H9 (cell line): ENCODE measurements around the gene EPHA1. TPM values are rescaled to one million over a fixed set of nuclear protein-coding genes. Genes with fewer than 3 reads are reported as not detected.

Source experiments
- DNase-seq: peaks from one replicate; pipeline ENCODE4 v3.0.0-alpha.2; 2017
- H2AFZ ChIP-seq: one replicate; pipeline ENCODE4 v1.6.1; 2013; ENCODE audit warnings: mild to moderate bottlenecking, low read length, control low read depth, moderate library complexity
- H2AK5ac ChIP-seq: 2 replicates; pipeline ENCODE4 v1.6.1; 2013; ENCODE audit warnings: low read length, control low read depth, mixed read lengths; ENCODE audit not compliant: insufficient read length
- H2BK120ac ChIP-seq: one replicate; pipeline ENCODE4 v1.6.1; 2013; ENCODE audit warnings: low read depth, mild to moderate bottlenecking, low read length, control low read depth, inconsistent platforms; ENCODE audit not compliant: poor library complexity, severe bottlenecking
- H2BK12ac ChIP-seq: 2 replicates; pipeline ENCODE4 v1.6.1; 2013; ENCODE audit warnings: low read length, control low read depth, mixed read lengths, low read depth; ENCODE audit not compliant: insufficient read length
- H2BK15ac ChIP-seq: 2 replicates; pipeline ENCODE4 v1.6.1; 2013; ENCODE audit warnings: low read depth, low read length, control low read depth
- H2BK20ac ChIP-seq: one replicate; pipeline ENCODE4 v1.6.1; 2013; ENCODE audit warnings: low read depth, mild to moderate bottlenecking, low read length, control low read depth, inconsistent platforms; ENCODE audit not compliant: poor library complexity, severe bottlenecking
- H2BK5ac ChIP-seq: 2 replicates; pipeline ENCODE4 v1.6.1; 2013; ENCODE audit warnings: low read length, control low read depth, mixed read lengths; ENCODE audit not compliant: insufficient read length
- H3K14ac ChIP-seq: 2 replicates; pipeline ENCODE4 v1.6.1; 2013; ENCODE audit warnings: low read length, control low read depth; ENCODE audit not compliant: insufficient read depth
- H3K18ac ChIP-seq: 2 replicates; pipeline ENCODE4 v1.6.1; 2013; ENCODE audit warnings: low read depth, mild to moderate bottlenecking, mixed read lengths, low read length, control low read depth; ENCODE audit not compliant: insufficient read length
- H3K23ac ChIP-seq: 2 replicates; pipeline ENCODE4 v1.6.1; 2013; ENCODE audit warnings: low read length, control low read depth, mixed read lengths, low read depth; ENCODE audit not compliant: insufficient read length
- H3K23me2 ChIP-seq: 2 replicates; pipeline ENCODE4 v1.6.1; 2013; ENCODE audit warnings: low read depth, mild to moderate bottlenecking, mixed read lengths, low read length, control low read depth; ENCODE audit not compliant: insufficient read length, poor library complexity, severe bottlenecking
- H3K27ac ChIP-seq: 2 replicates; pipeline ENCODE4 v1.5.1; 2013; ENCODE audit warnings: low read length, control low read depth, mixed read lengths, low read depth; ENCODE audit not compliant: insufficient read length
- H3K27me3 ChIP-seq: 2 replicates; pipeline ENCODE4 v1.6.1; 2013; ENCODE audit warnings: low read length, control low read depth, inconsistent platforms; ENCODE audit not compliant: insufficient read depth
- H3K4ac ChIP-seq: 2 replicates; pipeline ENCODE4 v1.6.1; 2013; ENCODE audit warnings: low read depth, mild to moderate bottlenecking, control low read depth, inconsistent platforms, low read length, moderate library complexity
- H3K4me1 ChIP-seq: 2 replicates; pipeline ENCODE4 v1.6.1; 2013; ENCODE audit warnings: low read length, control low read depth, inconsistent platforms; ENCODE audit not compliant: insufficient read depth
- H3K4me2 ChIP-seq: 2 replicates; pipeline ENCODE4 v1.6.1; 2013; ENCODE audit warnings: low read length, control low read depth, mixed read lengths; ENCODE audit not compliant: insufficient read length, insufficient read depth
- H3K56ac ChIP-seq: 2 replicates; pipeline ENCODE4 v1.6.1; 2013; ENCODE audit warnings: low read depth, mild to moderate bottlenecking, mixed read lengths, low read length, control low read depth; ENCODE audit not compliant: insufficient read length
- H3K79me1 ChIP-seq: 2 replicates; pipeline ENCODE4 v1.6.1; 2013; ENCODE audit warnings: low read depth, mild to moderate bottlenecking, moderate library complexity, low read length, control low read depth, inconsistent platforms; ENCODE audit not compliant: insufficient read depth, poor library complexity, severe bottlenecking
- H3K79me2 ChIP-seq: 2 replicates; pipeline ENCODE4 v1.6.1; 2013; ENCODE audit warnings: low read length, control low read depth, inconsistent platforms; ENCODE audit not compliant: insufficient read depth
- H3K9ac ChIP-seq: 2 replicates; pipeline ENCODE4 v1.6.1; 2013; ENCODE audit warnings: low read length, control low read depth, mixed read lengths; ENCODE audit not compliant: insufficient read length; ENCODE audit errors: extremely low read depth
- H3K9me3 ChIP-seq: one replicate; pipeline ENCODE4 v1.6.1; 2013; ENCODE audit warnings: low read depth, low read length, inconsistent platforms; ENCODE audit not compliant: control insufficient read depth
- H3T11ph ChIP-seq: one replicate; pipeline ENCODE4 v1.6.1; 2013; ENCODE audit warnings: mild to moderate bottlenecking, low read length, control low read depth, inconsistent platforms
- H4K20me1 ChIP-seq: one replicate; pipeline ENCODE4 v1.6.1; 2013; ENCODE audit not compliant: control insufficient read depth, insufficient read length, insufficient read depth
- H4K5ac ChIP-seq: 2 replicates; pipeline ENCODE4 v1.6.1; 2013; ENCODE audit warnings: low read depth, mild to moderate bottlenecking, mixed read lengths, low read length, control low read depth; ENCODE audit not compliant: insufficient read length
- H4K8ac ChIP-seq: replicated peaks from 2 replicates; pipeline ENCODE4 v1.6.1; 2013; ENCODE audit warnings: low read length, control low read depth, mixed read lengths, low read depth; ENCODE audit not compliant: insufficient read length
- H4K91ac ChIP-seq: 2 replicates; pipeline ENCODE4 v1.6.1; 2013; ENCODE audit warnings: low read depth, mild to moderate bottlenecking, moderate library complexity, mixed read lengths, low read length, control low read depth; ENCODE audit not compliant: insufficient read length
- H3K27ac Mint-ChIP-seq, 3 experiments: 2 replicates in 2 of 3; 3 replicates in 1 of 3; pipeline ENCODE4 v1.8.0; 2020 to 2021; ENCODE audit warnings: mixed read lengths in 3 of 3, mild to moderate bottlenecking in 1 of 3, moderate library complexity in 1 of 3
- H3K27me3 Mint-ChIP-seq: 2 replicates; pipeline ENCODE4 v1.8.0; 2021; ENCODE audit warnings: low read depth, mild to moderate bottlenecking, moderate library complexity, mixed read lengths
- H3K36me3 Mint-ChIP-seq, 3 experiments: 2 replicates in 2 of 3; 3 replicates in 1 of 3; pipeline ENCODE4 v1.8.0; 2020 to 2021; ENCODE audit warnings: low read depth in 3 of 3, mixed read lengths in 3 of 3; ENCODE audit not compliant: insufficient read depth in 1 of 3
- H3K4me1 Mint-ChIP-seq, 2 experiments: 2 replicates each; pipeline ENCODE4 v1.8.0; 2020; ENCODE audit warnings: mixed read lengths in 2 of 2
- H3K4me3 Mint-ChIP-seq, 2 experiments: 2 replicates in 1 of 2; 3 replicates in 1 of 2; pipeline ENCODE4 v1.8.0; 2020 to 2021; ENCODE audit warnings: mild to moderate bottlenecking in 2 of 2, mixed read lengths in 2 of 2, moderate library complexity in 1 of 2
- H3K9me3 Mint-ChIP-seq, 2 experiments: 2 replicates in 1 of 2; 3 replicates in 1 of 2; pipeline ENCODE4 v1.8.0; 2020; ENCODE audit warnings: mild to moderate bottlenecking in 2 of 2, mixed read lengths in 2 of 2, moderate library complexity in 1 of 2
- CTCF ChIP-seq: fragments of 200-600 bp; sonication (generic); conservative IDR thresholded peaks from 3 replicates; pipeline ENCODE4 v1.8.0; 2021; ENCODE audit warnings: antibody characterized with exemption, mild to moderate bottlenecking
- WGBS: extraction: QIAGEN DNeasy Blood & Tissue Kit; methylation state at CpG from one replicate; pipeline ENCODE4 v1.1.7; 2013; ENCODE audit warnings: missing lambda C conversion rate, low lambda C conversion rate, mixed read lengths; ENCODE audit not compliant: insufficient read length; ENCODE audit errors: extremely low coverage; 5-methylcytosine and 5-hydroxymethylcytosine counted together
- total RNA-seq: library from RNA; stranded (reverse); gene quantifications from 2 replicates; pipeline ENCODE4 v1.2.1, GENCODE V29; 2021

Gene EPHA1
- total RNA-seq, 1 experiment from 2014 or later = 109 TPM

- TF ChIP-seq CTCF = peak; percentile 62
- Histone ChIP-seq H2BK20ac (no peak overlapping the region), H3K9me3 (no peaks in the 10 kb centered on the region), H3K14ac (peak overlapping the region; percentile 73), H2AFZ (no peak overlapping the region), H3K4me1 (no peaks in the 10 kb centered on the region; the same call in 1 of the 2 replicates), H4K8ac (no peak overlapping the region), H2BK15ac (no peak overlapping the region), H4K20me1 (no peaks in the 10 kb centered on the region), H3K27ac (no peak overlapping the region), H2BK5ac (no peak overlapping the region), H3K56ac (no peak overlapping the region), H3K79me2 (no peaks in the 10 kb centered on the region), H3T11ph (no peak overlapping the region), H3K79me1 (no peaks in the 10 kb centered on the region), H3K23ac (no peak overlapping the region), H3K23me2 (no peaks in the 10 kb centered on the region), H4K91ac (no peak overlapping the region), H3K4ac (no peak overlapping the region), H2BK120ac (no peak overlapping the region), H4K5ac (no peak overlapping the region), H3K9ac (no peak overlapping the region), H3K18ac (peak overlapping the region; percentile 66), H3K27me3 (no peaks in the 10 kb centered on the region), H3K4me2 (peak overlapping the region; percentile 54), H2BK12ac (no peak overlapping the region), H2AK5ac (no peak overlapping the region)
- WGBS = no CpG with 5 or more reads among the region's 35 CpGs
- peak overlapping the region; percentile 55 to 76 for H3K4me3 Mint-ChIP-seq
- peaks cover 30% of the 10 kb centered on the region for H3K27me3 Mint-ChIP-seq
- H3K4me1 Mint-ChIP-seq = peaks cover 16 to 17% of the 10 kb centered on the region in 2 experiments
- H3K9me3 Mint-ChIP-seq = no peaks in the 10 kb centered on the region
- H3K36me3 Mint-ChIP-seq = no peaks in the 10 kb centered on the region; a peak in 1 of 7 replicates
- peak; percentile 92 for DNase-seq
- H3K27ac Mint-ChIP-seq = peak overlapping the region in 1 of 3 experiments; percentile 51; a peak in 2 of 7 replicates
These were observed 63.2 kb downstream of the EPHA1 start for GRCh38 chr7:143345428-143345900.
